Loucy (cell line): ENCODE results near the gene PRLR.

ENCODE experiments used
- H2AFZ ChIP-seq: fragments of 200-600 bp; sonication (generic); 2 replicates; pipeline ENCODE4 v1.6.0; 2016; ENCODE audit warnings: antibody characterized with exemption, mild to moderate bottlenecking, low read length, moderate library complexity
- H3F3A ChIP-seq: fragments of 200-600 bp; 2 replicates; pipeline ENCODE4 v1.6.0; 2016; ENCODE audit warnings: antibody characterized with exemption, low read depth, mild to moderate bottlenecking
- H3K27me3 ChIP-seq: fragments of 200-600 bp; sonication (generic); 2 replicates; pipeline ENCODE4 v1.6.1; 2014; ENCODE audit warnings: low read length, mild to moderate bottlenecking; ENCODE audit not compliant: insufficient read depth, poor library complexity, severe bottlenecking
- H3K36me3 ChIP-seq: fragments of 200-600 bp; sonication (generic); 2 replicates; pipeline ENCODE4 v1.6.1; 2016; ENCODE audit warnings: low read length; ENCODE audit not compliant: insufficient read depth
- H3K4me1 ChIP-seq: fragments of 200-600 bp; sonication (generic); 2 replicates; pipeline ENCODE4 v1.5.1; 2014; ENCODE audit warnings: low read length, mild to moderate bottlenecking; ENCODE audit not compliant: insufficient read depth, poor library complexity, severe bottlenecking
- H3K4me2 ChIP-seq: fragments of 200-600 bp; sonication (generic); 2 replicates; pipeline ENCODE4 v1.6.0; 2014; ENCODE audit warnings: antibody characterized with exemption, low read length, low read depth, mild to moderate bottlenecking; ENCODE audit not compliant: poor library complexity, severe bottlenecking
- H3K4me3 ChIP-seq: fragments of 200-600 bp; sonication (generic); 2 replicates; pipeline ENCODE4 v1.5.1; 2014; ENCODE audit warnings: low read length, mild to moderate bottlenecking, mixed read lengths; ENCODE audit not compliant: poor library complexity, severe bottlenecking
- H3K79me2 ChIP-seq: fragments of 200-600 bp; sonication (generic); 2 replicates; pipeline ENCODE4 v1.6.1; 2014; ENCODE audit warnings: low read length; ENCODE audit not compliant: insufficient read depth
- H3K9ac ChIP-seq: fragments of 200-600 bp; sonication (generic); 2 replicates; pipeline ENCODE4 v1.6.0; 2014; ENCODE audit warnings: mild to moderate bottlenecking, low read depth, low read length, moderate library complexity; ENCODE audit not compliant: poor library complexity, severe bottlenecking
- H3K9me2 ChIP-seq: fragments of 200-600 bp; sonication (generic); replicated peaks from 2 replicates; pipeline ENCODE4 v1.6.1; 2016; ENCODE audit warnings: low read depth, low read length, mixed read lengths
- H3K9me3 ChIP-seq: fragments of 200-600 bp; sonication (generic); 2 replicates; pipeline ENCODE4 v1.6.1; 2014; ENCODE audit warnings: mild to moderate bottlenecking, antibody characterized with exemption, low read length, low read depth; ENCODE audit not compliant: insufficient read depth
- H4K20me1 ChIP-seq: fragments of 200-600 bp; sonication (generic); 2 replicates; pipeline ENCODE4 v1.6.0; 2014; ENCODE audit warnings: antibody characterized with exemption, low read length, mild to moderate bottlenecking; ENCODE audit not compliant: insufficient read depth, poor library complexity, severe bottlenecking
- EZH2phosphoT487 ChIP-seq: fragments of 200-600 bp; IDR thresholded peaks from 2 replicates; pipeline ENCODE4 v1.6.1; 2018; ENCODE audit warnings: antibody characterized with exemption, mild to moderate bottlenecking, moderate library complexity, borderline replicate concordance
- TF ChIP-seq, protein P1 (sequence below): fragments of 200-600 bp; sonication (generic); conservative IDR thresholded peaks from 2 replicates; pipeline ENCODE4 v1.5.1; 2014; ENCODE audit warnings: mild to moderate bottlenecking, antibody characterized with exemption, low read length

PRLR gene

DNA sequence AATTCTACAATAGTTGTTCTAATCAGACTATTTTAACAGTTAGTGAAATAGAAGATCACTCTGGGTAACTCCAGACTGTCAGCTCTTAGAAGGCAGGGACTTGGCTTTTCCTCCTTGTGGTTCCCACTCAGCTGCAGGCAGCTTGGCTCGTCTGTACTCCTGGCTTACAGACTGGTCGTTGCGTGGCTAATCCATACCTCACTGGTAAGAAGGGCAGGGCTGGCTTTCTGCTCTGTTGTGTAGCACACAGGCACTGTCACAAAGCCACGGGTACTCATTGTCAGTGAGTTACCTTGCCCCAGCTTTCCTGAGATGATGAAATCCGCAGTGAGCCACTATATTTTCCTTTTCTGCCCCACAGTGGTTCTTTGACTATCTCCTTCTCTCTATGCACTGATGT, 1.8 kb upstream of the PRLR start:
- H4K20me1 ChIP-seq: no peaks in the 10 kb centered on the region
- no peak overlapping the region for H3K4me3 ChIP-seq
- no peak overlapping the region for H3K4me2 ChIP-seq
- no peaks in the 10 kb centered on the region for H3K27me3 ChIP-seq
- no peaks in the 10 kb centered on the region for H3F3A ChIP-seq
- H2AFZ ChIP-seq: no peak overlapping the region
- no peaks in the 10 kb centered on the region for H3K9me2 ChIP-seq
- H3K4me1 ChIP-seq: no peaks in the 10 kb centered on the region
- H3K79me2 ChIP-seq: no peaks in the 10 kb centered on the region
- TF ChIP-seq EZH2phosphoT487: no peak
- TF ChIP-seq, protein P1, sequence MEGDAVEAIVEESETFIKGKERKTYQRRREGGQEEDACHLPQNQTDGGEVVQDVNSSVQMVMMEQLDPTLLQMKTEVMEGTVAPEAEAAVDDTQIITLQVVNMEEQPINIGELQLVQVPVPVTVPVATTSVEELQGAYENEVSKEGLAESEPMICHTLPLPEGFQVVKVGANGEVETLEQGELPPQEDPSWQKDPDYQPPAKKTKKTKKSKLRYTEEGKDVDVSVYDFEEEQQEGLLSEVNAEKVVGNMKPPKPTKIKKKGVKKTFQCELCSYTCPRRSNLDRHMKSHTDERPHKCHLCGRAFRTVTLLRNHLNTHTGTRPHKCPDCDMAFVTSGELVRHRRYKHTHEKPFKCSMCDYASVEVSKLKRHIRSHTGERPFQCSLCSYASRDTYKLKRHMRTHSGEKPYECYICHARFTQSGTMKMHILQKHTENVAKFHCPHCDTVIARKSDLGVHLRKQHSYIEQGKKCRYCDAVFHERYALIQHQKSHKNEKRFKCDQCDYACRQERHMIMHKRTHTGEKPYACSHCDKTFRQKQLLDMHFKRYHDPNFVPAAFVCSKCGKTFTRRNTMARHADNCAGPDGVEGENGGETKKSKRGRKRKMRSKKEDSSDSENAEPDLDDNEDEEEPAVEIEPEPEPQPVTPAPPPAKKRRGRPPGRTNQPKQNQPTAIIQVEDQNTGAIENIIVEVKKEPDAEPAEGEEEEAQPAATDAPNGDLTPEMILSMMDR: no peak
- H3K9me3 ChIP-seq: no peaks in the 10 kb centered on the region
- H3K36me3 ChIP-seq: no peaks in the 10 kb centered on the region
- no peak overlapping the region for H3K9ac ChIP-seq

DNA sequence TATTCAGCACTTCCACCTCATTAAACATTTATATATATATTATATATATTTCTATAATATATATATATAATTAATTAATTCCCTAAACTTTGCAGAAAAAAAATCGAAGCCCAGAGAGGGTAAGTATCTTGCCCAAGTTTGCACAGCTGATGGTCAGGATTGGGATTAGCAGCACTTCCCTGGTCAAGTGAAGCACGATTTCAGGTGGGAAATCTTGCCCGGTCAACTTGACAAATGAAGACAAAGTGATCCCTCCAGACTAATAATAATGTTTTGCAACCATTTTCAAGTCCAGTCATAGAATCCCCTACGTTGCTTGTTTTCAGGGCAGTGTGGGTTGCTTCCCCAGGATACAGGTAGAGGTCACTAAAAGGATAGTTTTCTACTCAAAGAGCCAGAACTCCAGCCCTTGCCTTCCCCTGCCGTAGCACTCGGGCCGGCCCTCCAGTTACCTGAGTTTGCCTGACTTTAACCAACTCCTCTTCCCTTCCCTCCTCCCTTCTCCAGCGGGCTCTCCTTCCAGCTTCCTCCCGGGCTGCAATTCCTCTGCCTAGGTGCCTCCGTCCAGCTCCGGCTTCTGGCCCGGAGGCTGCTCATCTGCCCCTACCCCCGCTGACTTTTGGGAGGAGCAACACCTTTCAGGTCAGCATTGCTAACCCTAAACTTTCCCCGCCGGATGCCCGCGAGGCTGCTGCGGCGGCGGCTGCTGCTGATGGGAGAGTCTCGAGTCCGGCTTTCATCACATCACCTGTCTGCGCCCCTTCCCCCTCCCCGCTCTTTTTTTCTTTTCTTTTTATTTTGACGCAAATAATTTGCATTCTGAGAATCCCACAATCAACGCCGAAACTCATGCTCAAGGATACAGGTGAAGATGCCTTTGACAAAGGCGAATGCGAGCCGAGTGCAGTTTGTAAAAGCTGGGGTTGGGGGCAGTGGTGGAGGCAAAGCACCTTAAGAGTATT, 930 bp downstream of the PRLR start:
- no peak overlapping the region for H3K4me2 ChIP-seq
- H3K9me2 ChIP-seq: no peaks in the 10 kb centered on the region
- H3K9ac ChIP-seq: no peak overlapping the region
- H3K9me3 ChIP-seq: no peaks in the 10 kb centered on the region
- H3K79me2 ChIP-seq: no peaks in the 10 kb centered on the region
- TF ChIP-seq, protein P1: no peak; the same call in 1 of the 2 replicates
- no peak for TF ChIP-seq EZH2phosphoT487
- no peak overlapping the region for H3K4me3 ChIP-seq
- H3K4me1 ChIP-seq: no peaks in the 10 kb centered on the region
- no peak overlapping the region for H2AFZ ChIP-seq
- H3F3A ChIP-seq: no peaks in the 10 kb centered on the region
- H3K36me3 ChIP-seq: no peaks in the 10 kb centered on the region
- H3K27me3 ChIP-seq: no peaks in the 10 kb centered on the region
- H4K20me1 ChIP-seq: no peaks in the 10 kb centered on the region

DNA sequence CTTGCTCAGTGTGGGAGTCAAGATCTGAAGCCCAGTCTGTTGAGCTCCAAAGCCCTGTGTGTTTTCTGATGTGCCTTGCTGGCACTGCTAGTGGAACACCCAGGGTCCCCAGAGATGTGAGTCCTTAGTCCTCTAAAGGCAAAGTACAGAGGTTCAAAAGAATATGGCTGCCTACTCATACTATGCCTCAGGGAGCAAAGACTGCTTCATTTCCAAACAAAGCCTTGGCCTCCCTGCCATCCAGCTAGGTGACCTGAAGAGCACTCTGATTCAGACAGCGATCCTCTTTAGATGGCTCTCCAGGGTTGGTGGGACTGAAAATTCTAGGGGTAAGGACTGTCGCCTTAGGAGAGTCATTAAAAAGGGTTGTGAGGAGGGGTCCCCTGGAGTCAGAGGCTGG, 2.0 kb downstream of the PRLR start:
- H3F3A ChIP-seq: no peaks in the 10 kb centered on the region

More for the DNA sequence above, 2.0 kb downstream of the PRLR start:
- Histone ChIP-seq H2AFZ (no peak overlapping the region), H3K4me1 (no peaks in the 10 kb centered on the region), H3K4me2 (no peak overlapping the region), H4K20me1 (no peaks in the 10 kb centered on the region), H3K79me2 (no peaks in the 10 kb centered on the region), H3K27me3 (no peaks in the 10 kb centered on the region), H3K36me3 (no peaks in the 10 kb centered on the region), H3K4me3 (no peak overlapping the region), H3K9me3 (no peaks in the 10 kb centered on the region), H3K9ac (no peak overlapping the region), H3K9me2 (no peaks in the 10 kb centered on the region)
- TF ChIP-seq EZH2phosphoT487: no peak
- TF ChIP-seq, protein P1: no peak
